ENCODE measurements around the gene APBA3. TPM values are rescaled to one million over a fixed set of nuclear protein-coding genes. Genes with fewer than 3 reads are reported as not detected.
A peak's percentile ranks its signal among the peaks of the same experiment; 100 is the strongest.
"Not testable (repeated sequence)": the region's sequence is repeated elsewhere in the genome, so short reads cannot be mapped to it uniquely, and the experiment has no call there.

The APBA3 gene
- total and polyA plus RNA-seq, 2 experiments from 2014 or later, result 17.2 to 31.8 TPM

DNA sequence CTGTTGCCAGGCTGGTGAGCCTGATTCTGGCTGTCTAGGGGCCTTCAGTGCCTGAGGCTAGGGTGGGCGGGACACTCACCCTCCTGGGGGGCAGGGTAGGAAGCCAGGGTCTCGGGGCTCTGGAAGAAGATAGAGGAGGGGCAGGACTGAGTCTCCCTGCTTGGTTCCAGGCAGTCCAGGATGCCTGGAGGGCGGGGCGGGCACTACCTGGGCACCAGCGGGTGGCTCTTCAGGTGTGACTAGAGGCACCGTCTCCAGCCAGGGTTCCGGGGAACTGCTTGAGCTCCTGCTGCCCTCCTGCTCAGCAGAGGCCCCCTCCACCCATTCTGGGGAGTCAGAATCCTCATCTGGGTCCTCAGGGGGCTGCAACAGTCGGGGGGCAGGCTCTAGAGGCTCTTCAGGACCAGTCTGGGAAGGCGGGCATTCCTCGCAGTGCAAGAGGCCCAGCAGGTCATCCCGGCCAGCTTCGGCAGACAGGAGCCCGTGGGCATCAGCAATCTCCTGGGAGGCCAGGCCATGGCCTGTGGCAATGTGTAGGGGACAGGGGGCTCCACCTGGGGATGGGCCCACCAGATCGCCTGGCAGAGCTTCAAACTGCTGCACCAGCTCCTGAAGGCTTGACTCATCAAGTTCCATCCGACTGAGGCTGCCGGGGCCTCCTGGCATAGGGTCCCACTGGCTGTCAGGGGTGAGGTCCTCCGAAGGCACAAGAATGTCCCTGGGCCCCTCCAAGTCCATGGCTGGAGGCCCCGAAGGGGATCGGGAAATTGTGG lies 1.8 kb downstream of the APBA3 start:
- Histone ChIP-seq H3K9me2 (ENCODE audit: insufficient read depth) (no peaks in the 10 kb centered on the region; the same call in 1 of the 2 replicates), H3K27me3 (ENCODE audit: insufficient read depth) (no peaks in the 10 kb centered on the region), H3K36me3 (ENCODE audit: insufficient read depth) (no peaks in the 10 kb centered on the region), H3K79me2 (replicated peaks; ENCODE audit: insufficient read depth) (peaks cover 22% of the 10 kb centered on the region), H3K4me1 (ENCODE audit: insufficient read depth) (peaks cover 3% of the 10 kb centered on the region), H3K27ac (ENCODE audit: low read depth) (no peak overlapping the region), H2AFZ (no peak overlapping the region), H4K20me1 (replicated peaks; ENCODE audit: insufficient read depth) (no peaks in the 10 kb centered on the region), H3K4me3 (no peak overlapping the region), H3K4me2 (no peak overlapping the region), H3F3A (replicated peaks; ENCODE audit: low read depth) (no peaks in the 10 kb centered on the region)
- Mint-ChIP-seq H3K4me1 (peaks cover 4% of the 10 kb centered on the region), H3K27me3 (ENCODE audit: insufficient read depth, low read depth, poor library complexity) (peaks cover 11% of the 10 kb centered on the region), H3K27ac (no peak overlapping the region), H3K4me3 (peak overlapping the region; percentile 90; the same call in 2 of the 3 replicates), H3K36me3 (ENCODE audit: low read depth) (peaks cover 7% of the 10 kb centered on the region; the same call in 1 of the 3 replicates), H3K9me3 (peaks cover 2% of the 10 kb centered on the region; the same call in 1 of the 3 replicates)
- ATAC-seq (no peak), DNase-seq (ENCODE audit: low spot score) (no peak)
- TF ChIP-seq NANOG (IDR thresholded peaks at IDR 0.05; ENCODE audit: borderline replicate concordance) (no peak), STAT1 (IDR thresholded peaks at IDR 0.05; ENCODE audit: unreplicated experiment) (no peak), EZH2 (IDR thresholded peaks at IDR 0.05; ENCODE audit: low read depth, unreplicated experiment) (no peak), CREB1 (CRISPR knock-in tag; IDR thresholded peaks at IDR 0.05; ENCODE audit: low read depth) (no peak), JUNB (IDR thresholded peaks at IDR 0.05; ENCODE audit: unreplicated experiment) (no peak), ZNF114 (CRISPR knock-in tag; IDR thresholded peaks at IDR 0.05) (no peak), EZH2phosphoT487 (IDR thresholded peaks at IDR 0.05; ENCODE audit: unreplicated experiment) (no peak), POLR2AphosphoS5 (IDR thresholded peaks at IDR 0.05; ENCODE audit: low read depth) (no peak)

DNA sequence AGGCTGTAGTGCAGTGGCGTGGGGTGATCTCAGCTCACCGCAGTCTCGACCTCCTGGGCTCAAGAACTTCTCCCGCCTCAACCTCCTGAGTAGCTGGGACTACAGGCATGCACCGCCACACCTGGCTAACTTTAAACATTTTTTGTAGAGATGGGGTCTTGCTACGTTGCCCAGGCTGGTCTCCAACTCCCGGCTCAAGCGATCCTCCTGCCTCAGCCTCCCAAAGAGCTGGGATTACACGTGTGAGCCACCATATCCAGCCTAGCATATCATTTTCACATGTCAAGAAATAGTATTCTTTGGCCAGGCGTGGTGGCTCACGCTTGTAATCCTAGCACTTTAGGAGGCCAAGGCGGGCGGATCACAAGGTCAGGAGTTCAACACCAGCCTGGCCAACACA lies 3.2 kb downstream of the APBA3 start:
- H3K4me2 ChIP-seq; H3K36me3 Mint-ChIP-seq (ENCODE audit: low read depth); H3K9me2 ChIP-seq (ENCODE audit: insufficient read depth); DNase-seq (ENCODE audit: low spot score); H3K4me1 ChIP-seq (ENCODE audit: insufficient read depth); H3K9me3 Mint-ChIP-seq; H3F3A ChIP-seq (replicated peaks; ENCODE audit: low read depth); H2AFZ ChIP-seq; H3K27ac Mint-ChIP-seq; H3K27ac ChIP-seq (ENCODE audit: low read depth); H3K4me3 Mint-ChIP-seq; H3K4me1 Mint-ChIP-seq; ATAC-seq; H4K20me1 ChIP-seq (replicated peaks; ENCODE audit: insufficient read depth); H3K4me3 ChIP-seq; H3K36me3 ChIP-seq (ENCODE audit: insufficient read depth); H3K27me3 ChIP-seq (ENCODE audit: insufficient read depth): not testable (repeated sequence)
- peaks cover 16% of the 10 kb centered on the region for H3K79me2 ChIP-seq (replicated peaks; ENCODE audit: insufficient read depth)
- H3K27me3 Mint-ChIP-seq (ENCODE audit: insufficient read depth, low read depth, poor library complexity), result peaks cover 11% of the 10 kb centered on the region

DNA sequence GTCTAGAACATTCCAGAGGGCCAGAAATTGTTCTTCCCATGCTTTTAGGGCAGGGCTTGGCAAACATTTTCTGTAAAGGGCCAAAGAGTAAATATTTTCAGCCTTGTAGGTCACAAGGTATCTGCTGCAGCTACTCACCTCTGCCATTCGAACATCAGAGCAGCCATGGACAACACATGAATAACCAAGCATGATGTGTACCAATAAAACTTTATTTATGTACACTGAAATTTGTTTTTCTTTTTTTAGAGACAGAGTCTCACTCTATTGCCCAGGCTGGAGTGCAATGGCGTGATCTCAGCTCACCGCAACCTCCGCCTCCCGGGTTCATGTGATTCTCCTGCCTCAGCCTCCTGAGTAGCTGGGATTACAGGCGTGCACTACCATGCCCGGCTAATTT lies 3.8 kb downstream of the APBA3 start:
- DNase-seq (ENCODE audit: low spot score); H3K4me1 Mint-ChIP-seq; H3K27ac ChIP-seq (ENCODE audit: low read depth); H3K4me1 ChIP-seq (ENCODE audit: insufficient read depth); H3K36me3 ChIP-seq (ENCODE audit: insufficient read depth); H3K4me3 Mint-ChIP-seq; H3K27me3 Mint-ChIP-seq (ENCODE audit: insufficient read depth, low read depth, poor library complexity); H3K27me3 ChIP-seq (ENCODE audit: insufficient read depth); H3F3A ChIP-seq (replicated peaks; ENCODE audit: low read depth); H2AFZ ChIP-seq; H4K20me1 ChIP-seq (replicated peaks; ENCODE audit: insufficient read depth); H3K9me3 Mint-ChIP-seq; H3K27ac Mint-ChIP-seq; ATAC-seq; H3K4me2 ChIP-seq; H3K4me3 ChIP-seq; H3K9me2 ChIP-seq (ENCODE audit: insufficient read depth); H3K36me3 Mint-ChIP-seq (ENCODE audit: low read depth): not testable (repeated sequence)
- H3K79me2 ChIP-seq (replicated peaks; ENCODE audit: insufficient read depth), result peaks cover 14% of the 10 kb centered on the region; the same call in 1 of the 2 replicates

Data from GM23338 (cell line).